Body of pancreas (tissue), 4 donors: ENCODE measurements around the gene HYI. TPM values are rescaled to one million over a fixed set of nuclear protein-coding genes. Genes with fewer than 3 reads are reported as not detected.
A peak's percentile ranks its signal among the peaks of the same experiment; 100 is the strongest.

Experiments used
- ATAC-seq: fragments of 150-250 bp; one replicate; pipeline ENCODE4 v1.9.1; 2016
- DNase-seq, 4 donors: peaks; one replicate each; pipeline ENCODE4 v3.0.0-alpha.2; 2019
- H3K27ac ChIP-seq, 4 donors: fragments of 200-600 bp; sonication (generic); 1 replicate in 3 of 4; 2 replicates in 1 of 4; pipeline versions ENCODE4 v1.5.1 to v1.6.1; 2016 to 2019; ENCODE audit warnings: mild to moderate bottlenecking in 1 of 4, mixed read lengths in 1 of 4, moderate library complexity in 1 of 4
- H3K27me3 ChIP-seq, 2 donors: fragments of 200-600 bp; sonication (generic); one replicate each; pipeline ENCODE4 v1.6.0; 2016; ENCODE audit warnings: mild to moderate bottlenecking in 1 of 2
- H3K36me3 ChIP-seq, 2 donors: fragments of 200-600 bp; sonication (generic); replicated peaks in 1 of 2; 2 replicates each; pipeline ENCODE4 v1.5.1; 2016; ENCODE audit warnings: low read depth in 2 of 2; ENCODE audit not compliant: insufficient read depth in 1 of 2
- H3K4me1 ChIP-seq: fragments of 200-600 bp; sonication (generic); one replicate; pipeline ENCODE4 v1.6.0; 2016
- H3K4me3 ChIP-seq, 2 donors: fragments of 200-600 bp; sonication (generic); 1 replicate in 1 of 2; 2 replicates in 1 of 2; pipeline ENCODE4 v1.5.1; 2016 to 2019
- H3K9me3 ChIP-seq, 3 donors: fragments of 200-600 bp; sonication (generic); 1 replicate in 2 of 3; 2 replicates in 1 of 3; pipeline ENCODE4 v1.5.1; 2016
- CTCF ChIP-seq, 7 experiments: fragments of 450-650 bp in 4 of 7; fragments of 200-600 bp in 3 of 7; sonication (generic) in 3 of 7; IDR thresholded peaks; one replicate each; pipeline ENCODE4 v1.5.1; 2016 to 2019; ENCODE audit warnings: antibody characterized with exemption in 7 of 7
- POLR2A ChIP-seq, 3 donors: fragments of 450-650 bp; IDR thresholded peaks; one replicate each; pipeline ENCODE4 v1.6.1; 2016; ENCODE audit warnings: antibody characterized with exemption in 3 of 3, mild to moderate bottlenecking in 2 of 3
- whole genome bisulfite sequencing, 2 donors: methylation state at CpG; one replicate each; pipeline ENCODE4 v1.1.5; 2017; 5-methylcytosine and 5-hydroxymethylcytosine counted together
- intact Hi-C: fragments of 100-400 bp; cut with DNase I; formaldehyde crosslinking; loops from one replicate; pipeline ENCODE4 v1.15.1; 2023
- total RNA-seq, 2 donors: library from RNA; depleted of rRNA; stranded (reverse); fragments of >200 nt; gene quantifications; one replicate each; pipeline ENCODE4 v1.1.0, GENCODE V29; 2016

The HYI gene
- total RNA-seq, 2 donors from 2014 or later = 101 to 157 TPM

DNA sequence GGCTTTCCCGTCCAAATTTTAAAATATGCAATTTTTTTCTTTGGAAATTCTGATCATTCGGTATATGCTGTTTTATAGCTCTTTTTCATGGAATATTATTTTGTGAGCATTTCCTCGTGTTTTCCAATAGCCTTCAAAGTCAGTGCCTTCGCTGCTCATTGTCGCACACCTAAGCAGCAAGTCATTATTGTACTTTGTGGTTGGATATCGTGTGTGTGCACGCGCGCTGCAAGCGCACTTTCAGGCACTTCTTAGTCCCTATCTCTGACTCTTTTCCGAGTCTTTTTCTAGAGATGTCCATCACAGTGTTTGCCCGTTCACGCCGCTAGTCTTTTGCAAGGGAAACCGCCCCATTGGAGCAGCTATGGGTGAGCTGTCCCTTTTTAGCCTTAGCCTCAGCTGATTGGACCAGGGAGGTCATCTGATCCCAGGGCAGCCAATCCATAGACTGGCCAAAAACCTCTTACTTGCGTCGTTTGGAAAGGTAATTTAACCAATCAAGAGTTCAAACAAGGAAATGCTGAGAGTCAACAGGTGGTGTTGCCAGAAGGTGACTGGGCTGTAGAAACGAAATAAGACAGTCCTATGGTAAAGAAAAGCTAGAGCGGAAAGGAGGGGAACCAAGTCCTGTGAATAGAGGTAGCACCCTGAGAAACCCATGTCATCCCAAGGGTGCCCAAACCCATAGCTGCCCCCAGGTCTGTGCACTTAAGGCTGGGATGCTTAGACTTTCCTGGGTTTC is 710 bp upstream of the HYI start:
- Histone ChIP-seq H3K27ac (peak overlapping the region; percentile 78 to 94 (median 89)), H3K4me3 (peak overlapping the region in 1 of 2 donors; percentile 7), H3K9me3 (no peaks in the 10 kb centered on the region), H3K36me3 (peaks cover 8 to 9% of the 10 kb centered on the region in 2 donors), H3K4me1 (peaks cover 24% of the 10 kb centered on the region), H3K27me3 (no peaks in the 10 kb centered on the region)
- TF ChIP-seq POLR2A (IDR thresholded peaks at IDR 0.05) (peak; percentile 46 to 81 (median 69)), CTCF (IDR thresholded peaks at IDR 0.05) (peak in 4 of 7 experiments; percentile 37 to 48 (median 44))
- ATAC-seq = peak; percentile 90
- WGBS, 2 donors = 6 to 7% methylated on average over 19 of the region's 19 CpGs
- intact Hi-C loops = no loop called here
- peak; percentile 88 to 95 (median 92) for DNase-seq

DNA sequence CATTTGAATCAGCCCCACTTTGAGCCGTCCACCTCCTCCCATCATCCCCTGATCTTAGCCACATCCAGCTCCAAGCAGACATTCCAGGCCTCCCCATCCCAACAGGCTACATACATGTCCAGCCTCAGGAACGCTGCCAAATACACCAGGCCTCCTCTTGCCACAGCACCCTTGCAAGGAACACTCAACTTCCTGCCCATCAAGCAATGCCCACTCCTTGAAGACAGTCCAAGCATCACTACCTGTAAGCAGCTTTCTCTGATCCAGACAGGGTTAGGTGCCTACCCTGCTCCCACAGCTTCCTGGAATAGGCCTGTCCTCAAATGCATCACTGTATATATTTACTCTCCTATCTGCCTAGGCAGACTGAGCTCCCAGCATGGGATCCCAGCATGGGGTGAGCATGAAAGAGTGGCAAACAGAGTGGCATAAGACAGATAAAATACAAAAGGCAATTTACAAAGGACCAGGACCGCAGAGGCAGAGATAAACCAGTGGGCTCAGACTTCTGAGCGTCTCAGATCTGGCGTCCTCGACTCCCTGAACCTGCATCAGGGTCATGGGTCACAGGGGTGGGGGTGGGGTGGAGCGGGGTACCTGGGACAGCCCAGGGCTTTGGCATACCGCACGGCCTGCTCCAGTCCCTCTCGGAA is 816 bp downstream of the HYI start:
- intact Hi-C loops = no loop called here
- Histone ChIP-seq H3K9me3 (no peaks in the 10 kb centered on the region), H3K36me3 (peaks cover 9 to 13% of the 10 kb centered on the region in 2 donors), H3K27me3 (no peaks in the 10 kb centered on the region), H3K4me1 (peaks cover 30% of the 10 kb centered on the region), H3K27ac (peak overlapping the region; percentile 78 to 94 (median 89)), H3K4me3 (peak overlapping the region in 1 of 2 donors; percentile 20)
- DNase-seq (peak; percentile 41 to 61 (median 52)), ATAC-seq (peak; percentile 5)
- 12 to 32% methylated on average over 5 to 10 of the region's 10 CpGs for WGBS, 2 donors
- no peak for TF ChIP-seq CTCF (IDR thresholded peaks at IDR 0.05)
- TF ChIP-seq POLR2A (IDR thresholded peaks at IDR 0.05) = no peak

GRCh38 chr1:43451701-43452532 is 1.8 kb downstream of the HYI start:
- WGBS, 2 donors = 87 to 88% methylated on average over 17 to 21 of the region's 22 CpGs
- TF ChIP-seq CTCF (IDR thresholded peaks at IDR 0.05) (no peak), POLR2A (IDR thresholded peaks at IDR 0.05) (no peak)
- DNase-seq = no peak
- intact Hi-C loops = no loop called here
- Histone ChIP-seq H3K4me3 (no peak overlapping the region), H3K27me3 (no peaks in the 10 kb centered on the region), H3K27ac (peak overlapping the region in 3 of 4 donors; percentile 88 to 94 (median 90)), H3K36me3 (peaks cover 9 to 19% of the 10 kb centered on the region in 2 donors), H3K9me3 (no peaks in the 10 kb centered on the region), H3K4me1 (peaks cover 30% of the 10 kb centered on the region)
- no peak for ATAC-seq

GRCh38 chr1:43451157-43451591 is 2.6 kb downstream of the HYI start:
- Histone ChIP-seq H3K9me3 (no peaks in the 10 kb centered on the region), H3K4me1 (peaks cover 30% of the 10 kb centered on the region), H3K27ac (no peak overlapping the region), H3K36me3 (peaks cover 9 to 24% of the 10 kb centered on the region in 2 donors), H3K27me3 (no peaks in the 10 kb centered on the region), H3K4me3 (no peak overlapping the region)
- intact Hi-C loops = no loop called here
- DNase-seq (no peak), ATAC-seq (no peak)
- TF ChIP-seq POLR2A (IDR thresholded peaks at IDR 0.05) (no peak), CTCF (IDR thresholded peaks at IDR 0.05) (no peak)
- 76 to 80% methylated on average over 5 to 10 of the region's 12 CpGs for WGBS, 2 donors
